ENCODE data around the gene NFKB2.

Gene NFKB2

GRCh38 chr10:102394801-102395399 is 605 bp upstream of the NFKB2 start:
- peak; percentile 61 for DNase-seq (ENCODE audit: low read depth, low spot score)

- no peak for DNase-seq (ENCODE audit: low read depth, low spot score)
Measured at GRCh38 chr10:102396317-102396650, 779 bp downstream of the NFKB2 start.

GRCh38 chr10:102396730-102397151 is 1.2 kb downstream of the NFKB2 start:
- no peak for DNase-seq (ENCODE audit: low read depth, low spot score)

- no peak for DNase-seq (ENCODE audit: low read depth, low spot score)
Measured at GRCh38 chr10:102397222-102398171, 2.0 kb downstream of the NFKB2 start.

- DNase-seq (ENCODE audit: low read depth, low spot score): no peak
Measured at GRCh38 chr10:102398172-102399020, 2.9 kb downstream of the NFKB2 start.

GRCh38 chr10:102399217-102400021 is 3.9 kb downstream of the NFKB2 start:
- peak; percentile 96 for DNase-seq (ENCODE audit: low read depth, low spot score)

- no peak for DNase-seq (ENCODE audit: low read depth, low spot score)
Measured at GRCh38 chr10:102400076-102400475, 4.6 kb downstream of the NFKB2 start.

GRCh38 chr10:102400598-102401341 is 5.3 kb downstream of the NFKB2 start:
- DNase-seq (ENCODE audit: low read depth, low spot score): no peak

GRCh38 chr10:102401342-102401654 is 5.8 kb downstream of the NFKB2 start:
- no peak for DNase-seq (ENCODE audit: low read depth, low spot score)

- DNase-seq (ENCODE audit: low read depth, low spot score): peak; percentile 84
Measured at GRCh38 chr10:102401735-102402511, 6.4 kb downstream of the NFKB2 start.

GRCh38 chr10:102402512-102402896 is 7.0 kb downstream of the NFKB2 start:
- no peak for DNase-seq (ENCODE audit: low read depth, low spot score)

- no peak for DNase-seq (ENCODE audit: low read depth, low spot score)
Measured at GRCh38 chr10:102403115-102403514, 7.6 kb downstream of the NFKB2 start.

- no peak for DNase-seq (ENCODE audit: low read depth, low spot score)
Measured at GRCh38 chr10:102404361-102405107, 9.0 kb downstream of the NFKB2 start.

- DNase-seq (ENCODE audit: low read depth, low spot score): no peak
Measured at GRCh38 chr10:102405108-102405571, 9.6 kb downstream of the NFKB2 start.

GRCh38 chr10:102405632-102406031 is 10.1 kb downstream of the NFKB2 start:
- no peak for DNase-seq (ENCODE audit: low read depth, low spot score)

GRCh38 chr10:102406815-102407214 is 11.3 kb downstream of the NFKB2 start:
- no peak for DNase-seq (ENCODE audit: low read depth, low spot score)

- DNase-seq (ENCODE audit: low read depth, low spot score): no peak
Measured at GRCh38 chr10:102407425-102408130, 12.1 kb downstream of the NFKB2 start.

GRCh38 chr10:102408131-102408727 is 12.7 kb downstream of the NFKB2 start:
- no peak for DNase-seq (ENCODE audit: low read depth, low spot score)

All from astrocyte of the hippocampus (primary cell).